ENCODE data around the gene FTCD. TPM values are rescaled to one million over a fixed set of nuclear protein-coding genes. Genes with fewer than 3 reads are reported as not detected.
A peak's percentile ranks its signal among the peaks of the same experiment; 100 is the strongest.

FTCD gene
- total RNA-seq, 1 donor from 2014 or later: not detected

DNA sequence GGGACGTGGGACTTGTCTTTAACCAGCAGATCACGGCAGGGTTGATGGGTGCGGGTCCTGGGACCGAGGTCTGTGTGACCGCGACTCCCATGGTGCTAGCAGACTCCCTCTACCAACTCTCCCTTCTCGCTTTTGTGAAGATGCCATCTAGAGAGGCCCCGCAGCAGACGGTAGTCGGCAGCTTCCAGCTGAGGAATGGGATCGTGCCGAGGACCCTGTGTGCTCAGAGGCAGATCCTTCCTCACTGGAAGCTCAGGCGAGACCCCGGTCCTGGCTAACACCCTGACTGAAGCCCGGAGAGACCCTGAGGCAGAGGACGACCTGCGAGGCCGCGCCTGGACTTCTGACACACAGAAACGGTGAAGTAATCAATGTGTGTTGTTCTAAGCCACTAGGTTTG lies 41.4 kb upstream of the FTCD start:
- TF ChIP-seq, protein P1, sequence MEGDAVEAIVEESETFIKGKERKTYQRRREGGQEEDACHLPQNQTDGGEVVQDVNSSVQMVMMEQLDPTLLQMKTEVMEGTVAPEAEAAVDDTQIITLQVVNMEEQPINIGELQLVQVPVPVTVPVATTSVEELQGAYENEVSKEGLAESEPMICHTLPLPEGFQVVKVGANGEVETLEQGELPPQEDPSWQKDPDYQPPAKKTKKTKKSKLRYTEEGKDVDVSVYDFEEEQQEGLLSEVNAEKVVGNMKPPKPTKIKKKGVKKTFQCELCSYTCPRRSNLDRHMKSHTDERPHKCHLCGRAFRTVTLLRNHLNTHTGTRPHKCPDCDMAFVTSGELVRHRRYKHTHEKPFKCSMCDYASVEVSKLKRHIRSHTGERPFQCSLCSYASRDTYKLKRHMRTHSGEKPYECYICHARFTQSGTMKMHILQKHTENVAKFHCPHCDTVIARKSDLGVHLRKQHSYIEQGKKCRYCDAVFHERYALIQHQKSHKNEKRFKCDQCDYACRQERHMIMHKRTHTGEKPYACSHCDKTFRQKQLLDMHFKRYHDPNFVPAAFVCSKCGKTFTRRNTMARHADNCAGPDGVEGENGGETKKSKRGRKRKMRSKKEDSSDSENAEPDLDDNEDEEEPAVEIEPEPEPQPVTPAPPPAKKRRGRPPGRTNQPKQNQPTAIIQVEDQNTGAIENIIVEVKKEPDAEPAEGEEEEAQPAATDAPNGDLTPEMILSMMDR (conservative IDR thresholded peaks at IDR 0.05; ENCODE audit: low read depth, low read length): no peak
- DNase-seq (ENCODE audit: low read depth): no peak
- no peak overlapping the region for H3K4me3 ChIP-seq (ENCODE audit: low read depth, low read length)

DNA sequence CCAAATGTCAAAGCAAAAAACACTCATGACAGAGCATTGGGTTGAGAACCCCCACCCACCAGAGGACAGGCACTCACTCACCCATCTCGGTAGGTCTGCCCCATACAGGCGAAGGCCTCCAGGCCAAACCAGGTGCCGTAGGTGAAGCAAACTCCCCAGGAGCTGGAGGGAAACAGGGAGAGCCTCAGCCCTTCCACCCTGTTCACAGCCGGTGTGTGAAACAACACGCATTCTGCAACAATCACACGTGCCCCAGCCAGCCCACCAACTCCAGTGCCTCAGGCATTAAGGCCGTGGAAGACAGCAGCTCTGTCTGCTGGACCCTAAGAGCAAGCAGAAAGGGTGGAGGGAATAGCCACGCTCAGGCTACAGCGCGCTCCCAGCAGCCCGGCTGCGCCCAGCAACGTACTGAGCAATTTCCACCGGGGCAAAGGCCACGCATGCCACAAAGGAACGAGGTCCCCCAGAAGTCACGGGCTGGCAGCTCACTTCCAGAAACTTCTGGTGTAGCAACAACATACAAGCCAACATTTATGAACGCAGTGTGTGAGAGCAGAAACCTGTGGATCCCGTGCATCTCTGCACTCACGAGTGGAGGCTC lies 40.3 kb upstream of the FTCD start:
- DNase-seq (ENCODE audit: low read depth): no peak
- H3K4me3 ChIP-seq (ENCODE audit: low read depth, low read length): no peak overlapping the region
- TF ChIP-seq, protein P1 (conservative IDR thresholded peaks at IDR 0.05; ENCODE audit: low read depth, low read length): no peak

DNA sequence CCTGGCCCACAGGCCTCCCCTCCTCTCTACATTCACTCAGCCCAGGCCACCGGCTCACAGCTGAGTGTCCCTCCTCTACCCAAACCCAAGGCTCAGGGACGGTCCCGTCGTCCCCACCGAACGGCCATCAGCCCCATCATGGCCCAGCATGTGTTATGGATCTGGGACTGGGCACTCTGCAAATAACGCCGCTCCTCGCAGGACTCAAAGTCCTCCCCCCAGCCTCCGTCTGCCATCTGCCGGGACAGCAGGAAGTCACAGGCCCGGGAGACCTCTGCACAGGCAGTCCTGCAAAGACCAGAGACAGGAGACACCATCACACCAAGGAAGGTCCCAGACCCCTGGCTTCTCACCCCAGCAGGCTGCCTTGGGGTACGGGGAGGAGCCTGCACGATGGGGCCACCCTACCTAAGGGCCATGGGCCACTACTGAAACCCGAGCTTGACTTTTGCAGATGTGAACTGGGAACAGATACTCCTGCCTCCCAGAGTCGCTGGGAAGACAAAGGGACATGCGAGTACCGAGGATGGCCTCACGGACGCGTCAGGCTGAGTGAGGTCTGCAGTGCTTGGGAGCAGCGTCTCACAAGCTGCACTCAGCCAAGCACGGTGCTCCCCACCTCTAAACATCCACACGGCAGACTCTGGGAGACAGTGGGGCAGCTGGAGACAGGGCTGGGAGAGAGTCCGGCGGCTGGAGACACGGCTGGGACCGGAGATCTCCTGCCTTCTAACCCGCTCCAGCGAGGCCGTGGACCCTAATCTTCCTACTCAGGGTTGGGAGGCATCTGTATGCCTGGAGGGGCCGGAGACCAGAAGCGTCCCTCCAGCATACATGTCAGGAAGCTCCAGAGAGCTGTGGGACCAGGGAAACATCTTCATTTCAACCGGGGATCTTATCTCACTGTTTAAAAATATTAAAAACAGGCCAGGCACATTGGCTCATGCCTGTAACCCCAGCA lies 39.3 kb upstream of the FTCD start:
- DNase-seq (ENCODE audit: low read depth): no peak
- no peak overlapping the region for H3K4me3 ChIP-seq (ENCODE audit: low read depth, low read length)
- TF ChIP-seq, protein P1 (conservative IDR thresholded peaks at IDR 0.05; ENCODE audit: low read depth, low read length): no peak

DNA sequence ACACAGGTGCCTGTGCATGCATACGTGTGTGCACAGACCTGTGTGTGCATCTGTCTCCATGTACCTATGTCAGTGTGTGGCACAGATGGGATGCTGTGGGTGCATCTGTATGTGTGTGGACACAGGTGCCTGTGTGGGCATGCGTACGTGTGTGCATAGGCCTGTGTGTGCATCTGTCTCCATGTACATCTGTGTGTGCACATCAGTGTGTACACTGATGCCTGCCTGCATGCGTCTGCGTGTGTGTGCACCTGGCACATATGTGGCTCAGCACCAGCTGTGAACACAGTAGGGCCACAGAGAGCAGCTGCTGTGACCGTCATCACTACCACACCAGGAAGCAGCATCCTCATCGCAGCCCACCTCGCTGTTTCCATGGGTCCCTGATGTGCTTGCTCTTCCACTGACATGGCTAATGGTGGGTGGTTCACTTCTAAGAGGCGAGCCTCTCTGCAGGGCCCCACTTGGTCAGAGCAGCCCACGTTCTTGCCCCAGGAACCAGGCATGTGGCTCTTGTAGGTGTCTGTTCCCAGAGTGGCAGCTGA lies 38.5 kb upstream of the FTCD start:
- no peak overlapping the region for H3K4me3 ChIP-seq (ENCODE audit: low read depth, low read length)
- no peak for DNase-seq (ENCODE audit: low read depth)
- TF ChIP-seq, protein P1 (conservative IDR thresholded peaks at IDR 0.05; ENCODE audit: low read depth, low read length): no peak

DNA sequence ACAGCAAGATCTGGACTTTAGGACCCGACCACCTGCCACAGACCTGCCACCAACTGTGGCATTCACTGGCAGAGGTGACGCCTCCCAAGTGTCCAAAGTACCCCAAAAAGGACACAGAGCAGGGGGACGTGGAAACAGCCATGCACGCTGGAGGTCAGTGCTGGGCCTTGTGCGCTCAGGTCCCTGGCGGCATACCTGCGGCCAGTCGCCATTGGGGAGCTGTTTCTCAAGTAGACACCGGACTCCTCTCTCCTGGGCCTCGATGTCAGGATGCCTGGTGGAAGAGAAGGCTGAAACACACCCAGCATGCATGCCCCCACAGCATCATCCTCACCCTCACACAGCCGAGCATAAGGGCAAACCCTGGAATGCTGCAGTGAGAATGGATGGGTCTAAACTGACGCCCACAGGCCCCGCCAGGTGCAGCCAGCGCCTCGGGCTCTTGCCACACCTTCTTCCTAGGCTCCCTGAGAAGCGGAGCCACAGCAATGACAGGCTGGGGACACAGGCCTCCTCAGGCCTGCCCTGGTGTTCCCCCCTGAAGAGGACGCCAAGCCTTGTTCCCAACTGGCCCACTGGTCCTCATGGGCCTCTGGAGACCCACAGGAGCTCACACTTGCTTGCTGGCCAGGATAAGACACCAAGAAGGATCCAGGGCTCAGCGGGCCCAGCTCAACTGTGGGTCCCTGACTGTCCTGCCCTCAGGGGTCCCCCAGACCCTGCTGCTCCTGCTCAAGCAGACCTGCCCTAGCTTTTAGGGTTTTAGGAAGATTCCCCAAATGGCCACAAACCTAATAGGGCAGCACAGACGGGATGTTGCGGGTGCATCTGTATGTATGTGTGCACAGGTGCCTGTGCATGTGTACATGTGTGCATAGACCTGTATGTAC lies 36.6 kb upstream of the FTCD start:
- no peak overlapping the region for H3K4me3 ChIP-seq (ENCODE audit: low read depth, low read length)
- TF ChIP-seq, protein P1 (conservative IDR thresholded peaks at IDR 0.05; ENCODE audit: low read depth, low read length): no peak
- no peak for DNase-seq (ENCODE audit: low read depth)

DNA sequence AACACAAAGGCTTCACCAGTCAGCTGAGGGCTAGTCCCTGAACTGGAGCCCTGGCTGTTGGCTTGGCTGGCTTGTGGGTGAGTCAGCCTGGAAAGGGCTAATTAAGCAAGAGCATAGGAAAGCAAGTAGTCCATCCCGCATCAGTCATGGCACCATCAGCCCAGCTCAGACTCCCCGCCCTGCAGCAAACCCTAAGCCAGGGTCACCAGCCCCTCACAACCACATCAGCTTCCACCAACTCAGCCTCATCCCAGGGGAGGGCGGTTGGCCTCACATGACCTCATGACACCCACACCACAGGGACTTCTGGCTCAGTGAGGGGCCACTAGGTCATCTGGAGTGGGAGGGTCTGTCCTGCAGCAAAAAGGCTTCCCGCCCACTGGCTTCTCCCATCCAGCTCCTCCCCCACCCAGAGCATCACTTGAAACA lies 35.9 kb upstream of the FTCD start:
- peak; percentile 26 for DNase-seq (ENCODE audit: low read depth)
- H3K4me3 ChIP-seq (ENCODE audit: low read depth, low read length): no peak overlapping the region
- TF ChIP-seq, protein P1 (conservative IDR thresholded peaks at IDR 0.05; ENCODE audit: low read depth, low read length): no peak
